ENCODE results near the gene PCDHA5. TPM values are rescaled to one million over a fixed set of nuclear protein-coding genes. Genes with fewer than 3 reads are reported as not detected.
"Not testable (repeated sequence)": the region's sequence is repeated elsewhere in the genome, so short reads cannot be mapped to it uniquely, and the experiment has no call there.

Gene PCDHA5
- total RNA-seq, 1 experiment from 2014 or later: not detected

DNA sequence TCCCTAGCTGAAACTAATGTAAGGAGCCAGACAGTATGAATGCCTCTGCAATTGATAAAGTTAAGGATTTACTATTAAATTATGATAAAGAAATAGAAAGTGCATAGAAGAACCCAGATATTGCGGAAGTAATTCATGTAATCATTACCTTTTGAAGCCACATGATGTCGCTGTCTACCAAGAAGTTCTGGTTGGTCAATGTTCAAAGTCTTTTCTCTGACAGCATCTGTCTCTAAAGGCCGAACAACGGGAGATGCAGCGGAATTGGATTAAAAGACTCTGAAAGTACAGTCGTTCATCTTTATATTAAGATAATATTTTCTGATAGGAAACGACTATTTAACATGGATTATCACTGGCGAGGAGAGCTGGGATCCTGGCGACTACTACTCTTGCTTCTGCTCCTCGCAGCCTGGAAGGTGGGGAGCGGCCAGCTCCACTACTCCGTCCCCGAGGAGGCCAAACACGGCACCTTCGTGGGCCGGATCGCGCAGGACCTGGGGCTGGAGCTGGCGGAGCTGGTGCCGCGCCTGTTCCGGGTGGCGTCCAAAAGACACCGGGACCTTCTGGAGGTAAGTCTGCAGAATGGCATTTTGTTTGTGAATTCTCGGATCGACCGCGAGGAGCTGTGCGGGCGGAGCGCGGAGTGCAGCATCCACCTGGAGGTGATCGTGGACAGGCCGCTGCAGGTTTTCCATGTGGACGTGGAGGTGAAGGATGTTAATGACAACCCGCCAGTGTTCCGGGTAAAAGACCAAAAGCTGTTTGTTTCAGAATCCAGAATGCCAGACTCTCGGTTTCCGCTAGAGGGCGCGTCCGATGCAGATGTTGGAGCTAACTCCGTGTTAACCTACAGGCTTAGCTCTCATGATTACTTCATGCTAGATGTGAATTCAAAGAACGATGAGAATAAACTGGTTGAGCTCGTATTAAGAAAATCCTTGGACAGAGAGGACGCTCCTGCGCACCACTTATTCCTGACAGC lies 19.9 kb downstream of the PCDHA5 start, which contains the start of gene PCDHA8:
PCDHA8 (plus strand) TSS at position 210 of the 985 bp plus-strand sequence; CDS start at position 345, 135 bp downstream.
- no peaks in the 10 kb centered on the region for H3K4me1 ChIP-seq
- POLR2A ChIA-PET: no interaction called here
- no peaks in the 10 kb centered on the region for H3K36me3 ChIP-seq (ENCODE audit: control insufficient read depth, insufficient read depth, low read length)
- intact Hi-C loops (cut with micrococcal nuclease; ENCODE audit: unreplicated experiment): loop anchor here (1.0 kb wide), 1 partner anchor 200 kb away; no protein-coding TSS in a partner anchor
- H3K27me3 ChIP-seq (replicated peaks; ENCODE audit: control insufficient read depth, insufficient read depth, low read length): no peaks in the 10 kb centered on the region
- no peak for DNase-seq
- H3K27ac Mint-ChIP-seq (ENCODE audit: unreplicated experiment): no peak within 1 kb of the TSS
- CTCF ChIA-PET: interaction anchor here (0.6 kb wide), 1 partner anchor 587 kb away, joined by 3 read pairs; no protein-coding TSS in a partner anchor
- no peaks in the 10 kb centered on the region for H3K4me1 Mint-ChIP-seq (ENCODE audit: low read depth, unreplicated experiment)
- TF ChIP-seq, protein P1, sequence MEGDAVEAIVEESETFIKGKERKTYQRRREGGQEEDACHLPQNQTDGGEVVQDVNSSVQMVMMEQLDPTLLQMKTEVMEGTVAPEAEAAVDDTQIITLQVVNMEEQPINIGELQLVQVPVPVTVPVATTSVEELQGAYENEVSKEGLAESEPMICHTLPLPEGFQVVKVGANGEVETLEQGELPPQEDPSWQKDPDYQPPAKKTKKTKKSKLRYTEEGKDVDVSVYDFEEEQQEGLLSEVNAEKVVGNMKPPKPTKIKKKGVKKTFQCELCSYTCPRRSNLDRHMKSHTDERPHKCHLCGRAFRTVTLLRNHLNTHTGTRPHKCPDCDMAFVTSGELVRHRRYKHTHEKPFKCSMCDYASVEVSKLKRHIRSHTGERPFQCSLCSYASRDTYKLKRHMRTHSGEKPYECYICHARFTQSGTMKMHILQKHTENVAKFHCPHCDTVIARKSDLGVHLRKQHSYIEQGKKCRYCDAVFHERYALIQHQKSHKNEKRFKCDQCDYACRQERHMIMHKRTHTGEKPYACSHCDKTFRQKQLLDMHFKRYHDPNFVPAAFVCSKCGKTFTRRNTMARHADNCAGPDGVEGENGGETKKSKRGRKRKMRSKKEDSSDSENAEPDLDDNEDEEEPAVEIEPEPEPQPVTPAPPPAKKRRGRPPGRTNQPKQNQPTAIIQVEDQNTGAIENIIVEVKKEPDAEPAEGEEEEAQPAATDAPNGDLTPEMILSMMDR (IDR thresholded peaks at IDR 0.05; ENCODE audit: insufficient read depth in 1 of 2, low read depth in 1 of 2, low read length in 1 of 2, severe bottlenecking in 1 of 2, unreplicated experiment in 1 of 2): no peak
- 0 out of 2 replicates have a peak, but pooled peaks cover 3% of the 10 kb centered on the region for H3K9me3 ChIP-seq
- H3K27me3 Mint-ChIP-seq (ENCODE audit: insufficient read depth, unreplicated experiment): no peaks in the 10 kb centered on the region
- no peak within 1 kb of the TSS for H3K4me3 Mint-ChIP-seq (ENCODE audit: unreplicated experiment)
- H3K9me3 Mint-ChIP-seq (ENCODE audit: unreplicated experiment): no peaks in the 10 kb centered on the region
- no peak within 1 kb of the TSS for H3K4me3 ChIP-seq (ENCODE audit: low read depth, low read length)
- H3K36me3 Mint-ChIP-seq (ENCODE audit: insufficient read depth, unreplicated experiment): no peaks in the 10 kb centered on the region
- BruUV-seq (replicated peaks): no TSS peak

DNA sequence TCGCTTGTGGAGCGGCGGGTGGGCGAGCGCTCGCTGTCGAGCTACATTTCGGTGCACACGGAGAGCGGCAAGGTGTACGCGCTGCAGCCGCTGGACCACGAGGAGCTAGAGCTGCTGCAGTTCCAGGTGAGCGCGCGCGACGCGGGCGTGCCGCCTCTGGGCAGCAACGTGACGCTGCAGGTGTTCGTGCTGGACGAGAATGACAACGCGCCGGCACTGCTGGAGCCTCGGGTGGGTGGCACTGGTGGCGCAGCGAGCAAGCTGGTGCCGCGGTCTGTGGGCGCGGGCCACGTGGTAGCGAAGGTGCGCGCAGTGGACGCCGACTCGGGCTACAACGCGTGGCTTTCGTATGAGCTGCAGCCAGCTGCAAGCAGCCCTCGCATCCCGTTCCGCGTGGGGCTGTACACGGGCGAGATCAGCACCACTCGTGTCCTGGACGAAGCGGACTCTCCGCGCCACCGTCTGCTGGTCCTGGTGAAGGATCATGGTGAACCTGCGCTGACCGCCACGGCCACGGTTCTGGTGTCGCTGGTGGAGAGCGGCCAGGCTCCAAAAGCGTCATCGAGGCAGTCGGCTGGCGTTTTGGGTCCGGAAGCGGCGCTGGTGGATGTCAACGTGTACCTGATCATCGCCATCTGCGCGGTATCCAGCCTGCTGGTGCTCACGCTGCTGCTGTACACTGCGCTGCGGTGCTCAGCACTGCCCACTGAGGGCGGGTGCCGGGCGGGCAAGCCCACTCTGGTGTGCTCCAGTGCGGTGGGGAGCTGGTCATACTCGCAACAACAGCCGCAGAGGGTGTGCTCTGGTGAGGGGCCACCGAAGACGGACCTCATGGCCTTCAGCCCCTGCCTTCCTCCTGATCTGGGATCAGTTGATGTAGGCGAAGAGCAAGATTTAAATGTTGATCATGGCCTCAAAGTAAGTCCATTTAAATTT lies 21.7 kb downstream of the PCDHA5 start:
- H3K4me3 ChIP-seq (ENCODE audit: low read depth, low read length): no peak overlapping the region
- H3K4me1 ChIP-seq: no peaks in the 10 kb centered on the region
- no peak for DNase-seq
- no TSS peak for BruUV-seq (replicated peaks)
- peaks cover 7% of the 10 kb centered on the region; the same call in 1 of the 2 replicates for H3K9me3 ChIP-seq
- Mint-ChIP-seq H3K9me3 (ENCODE audit: unreplicated experiment) (no peaks in the 10 kb centered on the region), H3K36me3 (ENCODE audit: insufficient read depth, unreplicated experiment) (no peaks in the 10 kb centered on the region), H3K27ac (ENCODE audit: unreplicated experiment) (no peak overlapping the region), H3K27me3 (ENCODE audit: insufficient read depth, unreplicated experiment) (no peaks in the 10 kb centered on the region), H3K4me3 (ENCODE audit: unreplicated experiment) (no peak overlapping the region), H3K4me1 (ENCODE audit: low read depth, unreplicated experiment) (no peaks in the 10 kb centered on the region)
- CTCF ChIA-PET: no interaction called here
- POLR2A ChIA-PET: no interaction called here
- no peaks in the 10 kb centered on the region for H3K27me3 ChIP-seq (replicated peaks; ENCODE audit: control insufficient read depth, insufficient read depth, low read length)
- no peaks in the 10 kb centered on the region for H3K36me3 ChIP-seq (ENCODE audit: control insufficient read depth, insufficient read depth, low read length)
- TF ChIP-seq, protein P1 (IDR thresholded peaks at IDR 0.05; ENCODE audit: insufficient read depth in 1 of 2, low read depth in 1 of 2, low read length in 1 of 2, severe bottlenecking in 1 of 2, unreplicated experiment in 1 of 2): no peak
- intact Hi-C loops (cut with micrococcal nuclease; ENCODE audit: unreplicated experiment): no loop called here

DNA sequence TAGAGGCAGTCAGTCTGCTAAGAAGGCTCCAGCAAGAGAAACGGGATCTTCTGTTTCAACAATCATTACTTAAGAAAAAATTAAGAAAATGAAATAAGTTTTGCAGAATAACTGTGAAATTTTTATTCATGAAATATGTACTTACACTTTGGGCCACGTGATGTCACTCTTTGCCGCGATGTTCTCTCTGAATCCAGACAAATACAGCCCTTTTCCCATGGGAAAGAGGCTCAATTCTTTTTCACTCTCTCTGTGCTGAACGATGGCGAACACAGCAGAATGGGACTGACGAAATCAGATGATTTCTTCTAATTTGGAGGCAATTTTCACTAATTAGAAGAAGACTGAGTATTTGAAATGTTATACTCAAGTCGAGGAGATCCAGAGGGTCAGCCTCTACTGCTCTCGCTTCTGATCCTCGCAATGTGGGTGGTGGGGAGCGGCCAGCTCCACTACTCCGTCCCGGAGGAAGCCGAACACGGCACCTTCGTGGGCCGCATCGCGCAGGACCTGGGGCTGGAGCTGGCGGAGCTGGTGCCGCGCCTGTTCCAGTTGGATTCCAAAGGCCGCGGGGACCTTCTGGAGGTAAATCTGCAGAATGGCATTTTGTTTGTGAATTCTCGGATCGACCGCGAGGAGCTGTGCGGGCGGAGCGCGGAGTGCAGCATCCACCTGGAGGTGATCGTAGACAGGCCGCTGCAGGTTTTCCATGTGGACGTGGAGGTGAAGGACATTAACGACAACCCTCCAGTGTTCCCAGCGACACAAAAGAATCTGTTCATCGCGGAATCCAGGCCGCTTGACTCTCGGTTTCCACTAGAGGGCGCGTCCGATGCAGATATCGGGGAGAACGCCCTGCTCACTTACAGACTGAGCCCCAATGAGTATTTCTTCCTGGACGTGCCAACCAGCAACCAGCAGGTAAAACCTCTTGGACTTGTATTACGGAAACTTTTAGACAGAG lies 27.0 kb downstream of the PCDHA5 start, which contains the start of gene PCDHA9:
PCDHA9 (plus strand) TSS at position 244 of the 964 bp plus-strand sequence; CDS start at position 358, 114 bp downstream.
- POLR2A ChIA-PET; DNase-seq; H3K4me3 ChIP-seq (ENCODE audit: low read depth, low read length); CTCF ChIA-PET; H3K27me3 ChIP-seq (replicated peaks; ENCODE audit: control insufficient read depth, insufficient read depth, low read length); H3K36me3 ChIP-seq (ENCODE audit: control insufficient read depth, insufficient read depth, low read length); H3K4me1 ChIP-seq; BruUV-seq (replicated peaks); H3K36me3 Mint-ChIP-seq (ENCODE audit: insufficient read depth, unreplicated experiment); H3K4me3 Mint-ChIP-seq (ENCODE audit: unreplicated experiment); H3K9me3 Mint-ChIP-seq (ENCODE audit: unreplicated experiment); intact Hi-C loops (cut with micrococcal nuclease; ENCODE audit: unreplicated experiment); H3K9me3 ChIP-seq; H3K27ac Mint-ChIP-seq (ENCODE audit: unreplicated experiment); H3K27me3 Mint-ChIP-seq (ENCODE audit: insufficient read depth, unreplicated experiment); H3K4me1 Mint-ChIP-seq (ENCODE audit: low read depth, unreplicated experiment): not testable (repeated sequence)

DNA sequence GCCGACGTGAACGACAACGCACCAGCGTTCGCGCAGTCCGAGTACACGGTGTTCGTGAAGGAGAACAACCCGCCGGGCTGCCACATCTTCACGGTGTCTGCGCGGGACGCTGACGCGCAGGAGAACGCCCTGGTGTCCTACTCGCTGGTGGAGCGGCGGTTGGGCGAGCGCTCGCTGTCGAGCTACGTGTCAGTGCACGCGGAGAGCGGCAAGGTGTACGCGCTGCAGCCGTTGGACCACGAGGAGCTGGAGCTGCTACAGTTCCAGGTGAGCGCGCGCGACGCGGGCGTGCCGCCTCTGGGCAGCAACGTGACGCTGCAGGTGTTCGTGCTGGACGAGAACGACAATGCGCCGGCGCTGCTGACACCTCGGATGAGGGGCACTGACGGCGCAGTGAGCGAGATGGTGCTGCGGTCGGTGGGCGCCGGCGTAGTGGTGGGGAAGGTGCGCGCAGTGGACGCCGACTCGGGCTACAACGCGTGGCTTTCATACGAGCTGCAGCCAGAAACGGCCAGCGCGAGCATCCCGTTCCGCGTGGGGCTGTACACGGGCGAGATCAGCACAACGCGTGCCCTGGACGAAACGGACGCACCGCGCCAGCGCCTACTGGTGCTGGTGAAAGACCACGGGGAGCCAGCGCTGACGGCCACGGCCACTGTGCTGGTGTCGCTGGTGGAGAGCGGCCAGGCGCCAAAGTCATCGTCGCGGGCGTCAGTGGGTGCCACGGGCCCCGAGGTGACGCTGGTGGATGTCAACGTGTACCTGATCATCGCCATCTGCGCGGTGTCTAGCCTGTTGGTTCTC lies 28.6 kb downstream of the PCDHA5 start:
- H3K27ac Mint-ChIP-seq (ENCODE audit: unreplicated experiment); H3K36me3 Mint-ChIP-seq (ENCODE audit: insufficient read depth, unreplicated experiment); H3K4me3 ChIP-seq (ENCODE audit: low read depth, low read length); H3K9me3 Mint-ChIP-seq (ENCODE audit: unreplicated experiment); intact Hi-C loops (cut with micrococcal nuclease; ENCODE audit: unreplicated experiment); H3K4me1 ChIP-seq; H3K4me3 Mint-ChIP-seq (ENCODE audit: unreplicated experiment); H3K9me3 ChIP-seq; POLR2A ChIA-PET; BruUV-seq (replicated peaks); H3K27me3 Mint-ChIP-seq (ENCODE audit: insufficient read depth, unreplicated experiment); CTCF ChIA-PET; H3K27me3 ChIP-seq (replicated peaks; ENCODE audit: control insufficient read depth, insufficient read depth, low read length); H3K4me1 Mint-ChIP-seq (ENCODE audit: low read depth, unreplicated experiment); DNase-seq; H3K36me3 ChIP-seq (ENCODE audit: control insufficient read depth, insufficient read depth, low read length): not testable (repeated sequence)

Data from Caco-2 (cell line).